H1 (cell line): ENCODE results near the gene BSCL2. TPM values are rescaled to one million over a fixed set of nuclear protein-coding genes. Genes with fewer than 3 reads are reported as not detected.

Experiments used
- BACH1 ChIP-seq: IDR thresholded peaks from 2 replicates; pipeline ENCODE4 v1.6.1; 2012; ENCODE audit warnings: low read length, improper control_type of control experiment
- CHD1 ChIP-seq: IDR thresholded peaks from 2 replicates; pipeline ENCODE4 v1.6.1; 2012; ENCODE audit warnings: low read depth, low read length, improper control_type of control experiment
- FOSL1 ChIP-seq: IDR thresholded peaks from 2 replicates; pipeline ENCODE4 v1.6.1; 2011; ENCODE audit warnings: mild to moderate bottlenecking, low read depth, low read length, moderate library complexity; ENCODE audit not compliant: insufficient read depth
- KDM4A ChIP-seq: IDR thresholded peaks from one replicate; pipeline ENCODE4 v1.7.1; 2012; ENCODE audit warnings: low read depth, mild to moderate bottlenecking, moderate library complexity, low read length, inconsistent platforms; ENCODE audit not compliant: severe bottlenecking
- NANOG ChIP-seq: IDR thresholded peaks from 2 replicates; pipeline ENCODE4 v1.6.1; 2011; ENCODE audit warnings: low read length, low read depth, mild to moderate bottlenecking, inconsistent platforms; ENCODE audit not compliant: insufficient read depth, poor library complexity, severe bottlenecking
- RBBP5 ChIP-seq: IDR thresholded peaks from 2 replicates; pipeline ENCODE4 v1.7.1; 2012; ENCODE audit warnings: low read depth, mild to moderate bottlenecking, inconsistent platforms, low read length, moderate library complexity, borderline replicate concordance
- SIX5 ChIP-seq: IDR thresholded peaks from 2 replicates; pipeline ENCODE4 v1.6.1; 2011; ENCODE audit warnings: mild to moderate bottlenecking, low read depth, low read length
- TBP ChIP-seq: IDR thresholded peaks from 2 replicates; pipeline ENCODE4 v1.6.1; 2011; ENCODE audit warnings: low read depth, low read length, improper control_type of control experiment
- polyA plus RNA-seq, 7 experiments: library from polyadenylated mRNA; depleted of rRNA in 3 of 7; stranded (reverse) in 5 of 7; unstranded in 2 of 7; fragments of >200 nt in 5 of 7; fragments of 200-250 nt in 2 of 7; gene quantifications; 1 replicate in 5 of 7; 2 replicates in 1 of 7; 4 replicates in 1 of 7; pipeline versions ENCODE4 v1.2.1 to v1.2.3, GENCODE V29; 2011 to 2013; ENCODE audit warnings: missing spikeins in 2 of 7, mixed read lengths in 2 of 7
- total RNA-seq: library from RNA; stranded (reverse); fragmentation: NEBNext Ultra II Directional; extraction: Animal tissue kit (Norgen Biotek cat#: 25700); gene quantifications from 2 replicates; pipeline ENCODE4 v1.2.1, GENCODE V29; 2021
- TF ChIP-seq, protein P1 (sequence below): fragments of 300-600 bp; sonication (generic); IDR thresholded peaks from 2 replicates; pipeline ENCODE4 v1.7.1; 2012; ENCODE audit warnings: low read length, moderate library complexity, mild to moderate bottlenecking, inconsistent platforms; ENCODE audit not compliant: insufficient replicate concordance

Gene BSCL2
- total and polyA plus RNA-seq, 2 of the 8 experiments (the other 6 are each of a cell fraction or from before 2014, with no cell fraction given), result 59.5 to 264 TPM

DNA sequence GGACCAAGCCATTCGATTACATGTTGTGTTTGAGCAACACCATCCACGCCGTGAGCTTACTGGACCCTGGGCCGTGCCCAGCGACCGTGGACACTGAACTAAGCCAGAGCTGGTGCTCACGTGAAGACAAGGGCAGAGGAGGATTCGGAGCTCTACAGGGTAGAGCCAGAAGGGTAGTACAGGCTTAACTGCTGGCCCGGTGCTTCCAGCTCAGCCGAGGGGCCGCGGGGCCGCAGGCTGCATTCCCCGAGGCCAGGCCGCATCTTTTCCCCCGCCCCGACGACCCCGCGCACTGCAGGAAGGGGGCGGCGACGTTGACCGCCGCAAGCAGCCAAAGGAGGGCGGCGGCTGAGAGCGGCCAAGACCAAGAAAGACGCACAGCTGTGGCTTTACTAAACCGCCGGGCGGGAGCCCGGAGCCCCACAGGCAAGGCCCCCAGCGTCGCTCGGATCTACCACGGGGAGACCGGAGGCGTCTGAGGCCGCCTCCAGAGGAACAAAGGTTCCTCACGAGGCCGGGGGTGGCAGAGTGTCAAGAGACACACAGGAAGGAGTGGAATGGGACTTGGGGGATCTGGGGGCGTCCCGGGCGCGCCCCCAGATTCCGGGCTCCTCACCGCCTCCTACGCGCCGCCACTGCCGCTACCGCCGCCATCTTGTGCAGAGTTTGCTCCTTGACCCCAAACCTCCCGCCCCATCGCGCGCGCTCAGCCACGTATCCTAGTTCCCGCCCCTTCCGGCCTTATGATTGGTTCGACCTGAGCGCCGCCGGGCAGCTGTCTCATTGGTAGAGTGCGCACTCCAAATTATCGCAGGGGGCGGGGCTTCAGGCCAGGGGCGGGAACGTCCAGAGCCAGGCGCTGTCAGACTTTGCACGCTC lies 61.0 kb downstream of the BSCL2 start, which contains the start of gene GANAB (continued):
- TF ChIP-seq, protein P1, sequence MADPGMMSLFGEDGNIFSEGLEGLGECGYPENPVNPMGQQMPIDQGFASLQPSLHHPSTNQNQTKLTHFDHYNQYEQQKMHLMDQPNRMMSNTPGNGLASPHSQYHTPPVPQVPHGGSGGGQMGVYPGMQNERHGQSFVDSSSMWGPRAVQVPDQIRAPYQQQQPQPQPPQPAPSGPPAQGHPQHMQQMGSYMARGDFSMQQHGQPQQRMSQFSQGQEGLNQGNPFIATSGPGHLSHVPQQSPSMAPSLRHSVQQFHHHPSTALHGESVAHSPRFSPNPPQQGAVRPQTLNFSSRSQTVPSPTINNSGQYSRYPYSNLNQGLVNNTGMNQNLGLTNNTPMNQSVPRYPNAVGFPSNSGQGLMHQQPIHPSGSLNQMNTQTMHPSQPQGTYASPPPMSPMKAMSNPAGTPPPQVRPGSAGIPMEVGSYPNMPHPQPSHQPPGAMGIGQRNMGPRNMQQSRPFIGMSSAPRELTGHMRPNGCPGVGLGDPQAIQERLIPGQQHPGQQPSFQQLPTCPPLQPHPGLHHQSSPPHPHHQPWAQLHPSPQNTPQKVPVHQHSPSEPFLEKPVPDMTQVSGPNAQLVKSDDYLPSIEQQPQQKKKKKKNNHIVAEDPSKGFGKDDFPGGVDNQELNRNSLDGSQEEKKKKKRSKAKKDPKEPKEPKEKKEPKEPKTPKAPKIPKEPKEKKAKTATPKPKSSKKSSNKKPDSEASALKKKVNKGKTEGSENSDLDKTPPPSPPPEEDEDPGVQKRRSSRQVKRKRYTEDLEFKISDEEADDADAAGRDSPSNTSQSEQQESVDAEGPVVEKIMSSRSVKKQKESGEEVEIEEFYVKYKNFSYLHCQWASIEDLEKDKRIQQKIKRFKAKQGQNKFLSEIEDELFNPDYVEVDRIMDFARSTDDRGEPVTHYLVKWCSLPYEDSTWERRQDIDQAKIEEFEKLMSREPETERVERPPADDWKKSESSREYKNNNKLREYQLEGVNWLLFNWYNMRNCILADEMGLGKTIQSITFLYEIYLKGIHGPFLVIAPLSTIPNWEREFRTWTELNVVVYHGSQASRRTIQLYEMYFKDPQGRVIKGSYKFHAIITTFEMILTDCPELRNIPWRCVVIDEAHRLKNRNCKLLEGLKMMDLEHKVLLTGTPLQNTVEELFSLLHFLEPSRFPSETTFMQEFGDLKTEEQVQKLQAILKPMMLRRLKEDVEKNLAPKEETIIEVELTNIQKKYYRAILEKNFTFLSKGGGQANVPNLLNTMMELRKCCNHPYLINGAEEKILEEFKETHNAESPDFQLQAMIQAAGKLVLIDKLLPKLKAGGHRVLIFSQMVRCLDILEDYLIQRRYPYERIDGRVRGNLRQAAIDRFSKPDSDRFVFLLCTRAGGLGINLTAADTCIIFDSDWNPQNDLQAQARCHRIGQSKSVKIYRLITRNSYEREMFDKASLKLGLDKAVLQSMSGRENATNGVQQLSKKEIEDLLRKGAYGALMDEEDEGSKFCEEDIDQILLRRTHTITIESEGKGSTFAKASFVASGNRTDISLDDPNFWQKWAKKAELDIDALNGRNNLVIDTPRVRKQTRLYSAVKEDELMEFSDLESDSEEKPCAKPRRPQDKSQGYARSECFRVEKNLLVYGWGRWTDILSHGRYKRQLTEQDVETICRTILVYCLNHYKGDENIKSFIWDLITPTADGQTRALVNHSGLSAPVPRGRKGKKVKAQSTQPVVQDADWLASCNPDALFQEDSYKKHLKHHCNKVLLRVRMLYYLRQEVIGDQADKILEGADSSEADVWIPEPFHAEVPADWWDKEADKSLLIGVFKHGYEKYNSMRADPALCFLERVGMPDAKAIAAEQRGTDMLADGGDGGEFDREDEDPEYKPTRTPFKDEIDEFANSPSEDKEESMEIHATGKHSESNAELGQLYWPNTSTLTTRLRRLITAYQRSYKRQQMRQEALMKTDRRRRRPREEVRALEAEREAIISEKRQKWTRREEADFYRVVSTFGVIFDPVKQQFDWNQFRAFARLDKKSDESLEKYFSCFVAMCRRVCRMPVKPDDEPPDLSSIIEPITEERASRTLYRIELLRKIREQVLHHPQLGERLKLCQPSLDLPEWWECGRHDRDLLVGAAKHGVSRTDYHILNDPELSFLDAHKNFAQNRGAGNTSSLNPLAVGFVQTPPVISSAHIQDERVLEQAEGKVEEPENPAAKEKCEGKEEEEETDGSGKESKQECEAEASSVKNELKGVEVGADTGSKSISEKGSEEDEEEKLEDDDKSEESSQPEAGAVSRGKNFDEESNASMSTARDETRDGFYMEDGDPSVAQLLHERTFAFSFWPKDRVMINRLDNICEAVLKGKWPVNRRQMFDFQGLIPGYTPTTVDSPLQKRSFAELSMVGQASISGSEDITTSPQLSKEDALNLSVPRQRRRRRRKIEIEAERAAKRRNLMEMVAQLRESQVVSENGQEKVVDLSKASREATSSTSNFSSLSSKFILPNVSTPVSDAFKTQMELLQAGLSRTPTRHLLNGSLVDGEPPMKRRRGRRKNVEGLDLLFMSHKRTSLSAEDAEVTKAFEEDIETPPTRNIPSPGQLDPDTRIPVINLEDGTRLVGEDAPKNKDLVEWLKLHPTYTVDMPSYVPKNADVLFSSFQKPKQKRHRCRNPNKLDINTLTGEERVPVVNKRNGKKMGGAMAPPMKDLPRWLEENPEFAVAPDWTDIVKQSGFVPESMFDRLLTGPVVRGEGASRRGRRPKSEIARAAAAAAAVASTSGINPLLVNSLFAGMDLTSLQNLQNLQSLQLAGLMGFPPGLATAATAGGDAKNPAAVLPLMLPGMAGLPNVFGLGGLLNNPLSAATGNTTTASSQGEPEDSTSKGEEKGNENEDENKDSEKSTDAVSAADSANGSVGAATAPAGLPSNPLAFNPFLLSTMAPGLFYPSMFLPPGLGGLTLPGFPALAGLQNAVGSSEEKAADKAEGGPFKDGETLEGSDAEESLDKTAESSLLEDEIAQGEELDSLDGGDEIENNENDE, result no peak
- TF ChIP-seq RBBP5 (no peak), KDM4A (peak; percentile 62), NANOG (peak; percentile 54), TBP (peak; percentile 89), CHD1 (0 out of 2 replicates have a peak, but pooled peaks have one; percentile 43), FOSL1 (no peak), SIX5 (no peak), BACH1 (no peak)
